ENCODE measurements around the gene SLC6A9.

SLC6A9 gene

GRCh38 chr1:44002606-44003157, 28.6 kb downstream of the SLC6A9 start:
- Histone ChIP-seq H3K27me3 (ENCODE audit: insufficient read depth, low read depth, severe bottlenecking) (no peaks in the 10 kb centered on the region), H3K9me3 (ENCODE audit: severe bottlenecking) (no peaks in the 10 kb centered on the region), H3K4me3 (ENCODE audit: low read depth, low read length) (no peak overlapping the region), H3K27ac (no peak overlapping the region), H3K36me3 (no peaks in the 10 kb centered on the region)
- TF ChIP-seq CTCF (IDR thresholded peaks at IDR 0.05; ENCODE audit: low read depth, low read length), result peak; percentile 42; the same call in 1 of the 2 replicates
- DNase-seq, result no peak

GRCh38 chr1:44002165-44002564, 29.1 kb downstream of the SLC6A9 start:
- TF ChIP-seq CTCF (IDR thresholded peaks at IDR 0.05; ENCODE audit: low read depth, low read length), result no peak
- Histone ChIP-seq H3K9me3 (ENCODE audit: severe bottlenecking) (no peaks in the 10 kb centered on the region), H3K36me3 (no peaks in the 10 kb centered on the region), H3K27ac (no peak overlapping the region), H3K27me3 (ENCODE audit: insufficient read depth, low read depth, severe bottlenecking) (no peaks in the 10 kb centered on the region), H3K4me3 (ENCODE audit: low read depth, low read length) (no peak overlapping the region)
- no peak for DNase-seq

GRCh38 chr1:44000122-44000665, 31.1 kb downstream of the SLC6A9 start:
- Histone ChIP-seq H3K9me3 (ENCODE audit: severe bottlenecking) (no peaks in the 10 kb centered on the region), H3K4me3 (ENCODE audit: low read depth, low read length) (no peak overlapping the region), H3K27ac (no peak overlapping the region), H3K27me3 (ENCODE audit: insufficient read depth, low read depth, severe bottlenecking) (no peaks in the 10 kb centered on the region), H3K36me3 (no peaks in the 10 kb centered on the region)
- no peak for TF ChIP-seq CTCF (IDR thresholded peaks at IDR 0.05; ENCODE audit: low read depth, low read length)
- DNase-seq, result no peak

GRCh38 chr1:43999455-43999854, 31.8 kb downstream of the SLC6A9 start:
- no peak overlapping the region for H3K27ac ChIP-seq
- H3K27me3 ChIP-seq (ENCODE audit: insufficient read depth, low read depth, severe bottlenecking), result no peaks in the 10 kb centered on the region
- TF ChIP-seq CTCF (IDR thresholded peaks at IDR 0.05; ENCODE audit: low read depth, low read length), result no peak

GRCh38 chr1:43998000-43998378, 33.3 kb downstream of the SLC6A9 start:
- TF ChIP-seq CTCF (IDR thresholded peaks at IDR 0.05; ENCODE audit: low read depth, low read length), result no peak
- no peak overlapping the region for H3K4me3 ChIP-seq (ENCODE audit: low read depth, low read length)
- no peaks in the 10 kb centered on the region for H3K9me3 ChIP-seq (ENCODE audit: severe bottlenecking)
- no peaks in the 10 kb centered on the region for H3K27me3 ChIP-seq (ENCODE audit: insufficient read depth, low read depth, severe bottlenecking)
- H3K27ac ChIP-seq, result no peak overlapping the region
- H3K36me3 ChIP-seq, result no peaks in the 10 kb centered on the region
- no peak for DNase-seq

More at GRCh38 chr1:43999455-43999854, 31.8 kb downstream of the SLC6A9 start:
- Histone ChIP-seq H3K4me3 (ENCODE audit: low read depth, low read length) (no peak overlapping the region), H3K9me3 (ENCODE audit: severe bottlenecking) (no peaks in the 10 kb centered on the region), H3K36me3 (no peaks in the 10 kb centered on the region)
- no peak for DNase-seq
